ENCODE data around the gene DDX41.
"Not testable (repeated sequence)": the region's sequence is repeated elsewhere in the genome, so short reads cannot be mapped to it uniquely, and the experiment has no call there.

The DDX41 gene

GRCh38 chr5:177497292-177498012, 19.3 kb downstream of the DDX41 start, which contains the start of gene PDLIM7:
Gene PDLIM7 (minus strand): TSS chr5:177497604. CDS start chr5:177496512, 1,092 bp downstream.
- peak; percentile 94 for DNase-seq

- DNase-seq = no peak
Observed at GRCh38 chr5:177496727-177497291, 20.0 kb downstream of the DDX41 start.

- DNase-seq = no peak
Observed at GRCh38 chr5:177496070-177496726, 20.6 kb downstream of the DDX41 start.

- no peak for DNase-seq
Observed at GRCh38 chr5:177495243-177496060, 21.3 kb downstream of the DDX41 start.

GRCh38 chr5:177494346-177495195, 22.2 kb downstream of the DDX41 start:
- peak; percentile 21 for DNase-seq

GRCh38 chr5:177493795-177494345, 22.9 kb downstream of the DDX41 start:
- no peak for DNase-seq

- no peak for DNase-seq
Observed at GRCh38 chr5:177492841-177493240, 23.9 kb downstream of the DDX41 start.

GRCh38 chr5:177491983-177492746, 24.6 kb downstream of the DDX41 start:
- no peak for DNase-seq

GRCh38 chr5:177491429-177491945, 25.3 kb downstream of the DDX41 start:
- no peak for DNase-seq

GRCh38 chr5:177490992-177491391, 25.8 kb downstream of the DDX41 start:
- DNase-seq = no peak

GRCh38 chr5:177490311-177490991, 26.3 kb downstream of the DDX41 start:
- no peak for DNase-seq

- DNase-seq = no peak
Observed at GRCh38 chr5:177489119-177489716, 27.5 kb downstream of the DDX41 start.

- no peak for DNase-seq
Observed at GRCh38 chr5:177487975-177488374, 28.8 kb downstream of the DDX41 start.

GRCh38 chr5:177487144-177487543, 29.6 kb downstream of the DDX41 start:
- no peak for DNase-seq

GRCh38 chr5:177486256-177486655, 30.5 kb downstream of the DDX41 start:
- DNase-seq = no peak

- DNase-seq = not testable (repeated sequence)
Observed at GRCh38 chr5:177485753-177486152, 31.0 kb downstream of the DDX41 start.

GRCh38 chr5:177484902-177485549, 31.7 kb downstream of the DDX41 start:
- no peak for DNase-seq

GRCh38 chr5:177483994-177484901, 32.5 kb downstream of the DDX41 start:
- no peak for DNase-seq
